ENCODE results near the gene M1AP.

Gene M1AP

GRCh38 chr2:74648009-74648443 lies at the start of gene M1AP:
TSS of gene M1AP (minus strand) at chr2:74648330. CDS start at chr2:74640275, 8,055 bp downstream.
- no peak for DNase-seq

GRCh38 chr2:74696829-74697228 lies 48.7 kb upstream of the M1AP start:
- no peak for DNase-seq

- no peak for DNase-seq
These were observed 47.5 kb upstream of the M1AP start for GRCh38 chr2:74695663-74696062.

GRCh38 chr2:74694281-74694680 lies 46.2 kb upstream of the M1AP start:
- DNase-seq: no peak

- no peak for DNase-seq
These were observed 45.5 kb upstream of the M1AP start for GRCh38 chr2:74693668-74694067.

GRCh38 chr2:74693213-74693612 lies 45.1 kb upstream of the M1AP start:
- no peak for DNase-seq

GRCh38 chr2:74691929-74692328 lies 43.8 kb upstream of the M1AP start:
- DNase-seq: no peak

GRCh38 chr2:74690571-74690970 lies 42.4 kb upstream of the M1AP start:
- DNase-seq: peak; percentile 29 to 45

- DNase-seq: no peak
These were observed 41.5 kb upstream of the M1AP start for GRCh38 chr2:74689671-74690070.

- no peak for DNase-seq
These were observed 40.8 kb upstream of the M1AP start for GRCh38 chr2:74688881-74689280.

- DNase-seq: no peak
These were observed 37.3 kb upstream of the M1AP start for GRCh38 chr2:74685408-74685807.

- DNase-seq: no peak
These were observed 34.4 kb upstream of the M1AP start for GRCh38 chr2:74682501-74682900.

- DNase-seq: no peak
These were observed 31.5 kb upstream of the M1AP start for GRCh38 chr2:74679615-74680014.

- no peak for DNase-seq
These were observed 28.2 kb upstream of the M1AP start for GRCh38 chr2:74676331-74676730.

GRCh38 chr2:74675090-74675489 lies 27.0 kb upstream of the M1AP start:
- no peak for DNase-seq

GRCh38 chr2:74673826-74674528 lies 25.8 kb upstream of the M1AP start:
- no peak for DNase-seq

GRCh38 chr2:74671479-74671878 lies 23.3 kb upstream of the M1AP start:
- DNase-seq: no peak

- DNase-seq: no peak
These were observed 22.1 kb upstream of the M1AP start for GRCh38 chr2:74670263-74670662.

GRCh38 chr2:74668087-74668486 lies 20.0 kb upstream of the M1AP start:
- no peak for DNase-seq

- no peak for DNase-seq
These were observed 11.3 kb upstream of the M1AP start for GRCh38 chr2:74659462-74659861.

GRCh38 chr2:74658516-74658915 lies 10.4 kb upstream of the M1AP start:
- DNase-seq: no peak

- DNase-seq: no peak
These were observed 7.4 kb upstream of the M1AP start for GRCh38 chr2:74655579-74655978.

GRCh38 chr2:74653985-74654882 lies 6.1 kb upstream of the M1AP start, which contains the start of gene SEMA4F:
TSS of gene SEMA4F (plus strand) at chr2:74654247. CDS start at chr2:74654377, 130 bp downstream.
- peak; percentile 95 to 96 for DNase-seq

- no peak for DNase-seq
These were observed 5.5 kb upstream of the M1AP start for GRCh38 chr2:74653589-74653984.
